Fibroblast of skin of right quadriceps (primary cell): ENCODE measurements around the gene HSBP1.

ENCODE experiments used
- DNase-seq: peaks from one replicate; pipeline ENCODE4 v3.0.0-alpha.2; 2013

The HSBP1 gene

GRCh38 chr16:83807710-83808572 is at the start of gene HSBP1:
Gene HSBP1, plus strand, starts transcription at chr16:83807978. Its CDS starts 99 bp downstream, at chr16:83808077.
- DNase-seq = peak; percentile 91

- no peak for DNase-seq
Measured at GRCh38 chr16:83762141-83762991, 45.4 kb upstream of the HSBP1 start.

- no peak for DNase-seq
Measured at GRCh38 chr16:83762992-83763358, 44.8 kb upstream of the HSBP1 start.

GRCh38 chr16:83768986-83769385 is 38.8 kb upstream of the HSBP1 start:
- no peak for DNase-seq

- no peak for DNase-seq
Measured at GRCh38 chr16:83769397-83770008, 38.3 kb upstream of the HSBP1 start.

- DNase-seq = no peak
Measured at GRCh38 chr16:83771306-83771942, 36.4 kb upstream of the HSBP1 start.

- DNase-seq = no peak
Measured at GRCh38 chr16:83772806-83773205, 35.0 kb upstream of the HSBP1 start.

- no peak for DNase-seq
Measured at GRCh38 chr16:83774066-83774465, 33.7 kb upstream of the HSBP1 start.

GRCh38 chr16:83776944-83777343 is 30.8 kb upstream of the HSBP1 start:
- DNase-seq = no peak

- DNase-seq = peak; percentile 54
Measured at GRCh38 chr16:83779886-83780285, 27.9 kb upstream of the HSBP1 start.

- DNase-seq = no peak
Measured at GRCh38 chr16:83785455-83785854, 22.3 kb upstream of the HSBP1 start.

GRCh38 chr16:83789642-83790401 is 18.0 kb upstream of the HSBP1 start:
- DNase-seq = no peak

GRCh38 chr16:83791916-83792315 is 15.9 kb upstream of the HSBP1 start:
- no peak for DNase-seq

GRCh38 chr16:83792391-83792790 is 15.4 kb upstream of the HSBP1 start:
- DNase-seq = no peak

- DNase-seq = no peak
Measured at GRCh38 chr16:83793179-83793578, 14.6 kb upstream of the HSBP1 start.

GRCh38 chr16:83794860-83795554 is 12.8 kb upstream of the HSBP1 start:
- no peak for DNase-seq

- no peak for DNase-seq
Measured at GRCh38 chr16:83797013-83797412, 10.8 kb upstream of the HSBP1 start.

GRCh38 chr16:83799336-83799735 is 8.4 kb upstream of the HSBP1 start:
- DNase-seq = no peak

GRCh38 chr16:83802135-83802534 is 5.6 kb upstream of the HSBP1 start:
- DNase-seq = peak; percentile 85

- DNase-seq = no peak
Measured at GRCh38 chr16:83802554-83803205, 5.1 kb upstream of the HSBP1 start.

- DNase-seq = no peak
Measured at GRCh38 chr16:83803811-83804210, 4.0 kb upstream of the HSBP1 start.
